Islet of Langerhans (tissue), 1 donor: Measurements from ENCODE around the gene SLC5A7.

ENCODE experiments used
- FAIRE-seq: peaks from one replicate; lab custom pipeline; 2011; peaks lifted over from hg19 to GRCh38; lab: Jason Lieb, UNC

The SLC5A7 gene

DNA sequence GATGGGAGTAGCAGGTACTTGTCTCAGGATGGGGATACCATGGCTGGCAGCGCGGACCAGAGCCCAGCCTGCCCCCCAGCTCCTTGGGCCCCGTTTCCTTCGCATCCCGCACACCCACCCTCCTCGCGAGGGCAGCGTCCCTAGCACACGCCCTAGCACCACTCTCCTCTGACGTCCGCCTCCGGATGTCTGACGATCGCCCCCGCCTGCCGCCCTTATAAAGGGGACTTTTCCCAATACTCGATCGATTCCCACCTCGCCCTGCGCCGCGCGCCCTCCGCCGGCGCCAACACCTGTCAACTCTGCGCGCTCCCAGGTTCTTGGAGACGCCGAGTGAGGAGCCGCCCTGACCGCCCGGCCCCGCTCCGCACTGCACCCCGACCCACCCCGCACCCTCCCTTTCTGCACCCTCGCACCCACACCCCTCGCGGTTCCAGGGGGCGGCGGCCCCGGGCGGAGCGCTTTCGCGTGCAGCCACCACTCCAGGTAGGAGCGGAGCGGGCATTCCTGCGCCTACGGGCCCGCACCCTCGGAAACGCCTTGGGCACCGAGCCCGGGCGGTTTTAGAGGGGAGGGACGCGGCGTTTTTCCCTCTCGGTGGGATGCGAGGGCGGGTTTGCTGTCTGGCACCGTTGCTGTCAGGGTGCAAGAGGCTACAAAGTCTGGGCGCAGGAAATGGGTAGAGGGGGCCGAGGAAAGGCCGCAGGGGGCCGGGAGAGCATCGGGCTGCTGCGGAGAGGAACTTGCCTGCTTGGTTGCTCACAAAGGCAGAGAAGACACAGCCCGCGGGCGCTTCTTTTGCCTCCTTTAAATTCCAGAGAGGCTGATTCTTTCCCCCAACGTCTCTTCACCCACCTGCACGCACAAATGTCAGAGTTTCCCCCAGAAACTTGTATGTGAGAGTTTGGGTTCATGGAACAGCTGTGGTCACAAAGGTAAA, at the start of gene SLC5A7:
Gene SLC5A7, plus strand, starts transcription at position 247 of the 940 bp plus-strand sequence. CDS start 1,632 bp downstream, outside the sequence.
- no peak for FAIRE-seq

GRCh38 chr2:107961395-107961794, 24.9 kb upstream of the SLC5A7 start:
- FAIRE-seq, result no peak

GRCh38 chr2:107964185-107964584, 22.1 kb upstream of the SLC5A7 start:
- FAIRE-seq, result no peak

- no peak for FAIRE-seq
Observed at GRCh38 chr2:107984707-107985106, 1.6 kb upstream of the SLC5A7 start.

DNA sequence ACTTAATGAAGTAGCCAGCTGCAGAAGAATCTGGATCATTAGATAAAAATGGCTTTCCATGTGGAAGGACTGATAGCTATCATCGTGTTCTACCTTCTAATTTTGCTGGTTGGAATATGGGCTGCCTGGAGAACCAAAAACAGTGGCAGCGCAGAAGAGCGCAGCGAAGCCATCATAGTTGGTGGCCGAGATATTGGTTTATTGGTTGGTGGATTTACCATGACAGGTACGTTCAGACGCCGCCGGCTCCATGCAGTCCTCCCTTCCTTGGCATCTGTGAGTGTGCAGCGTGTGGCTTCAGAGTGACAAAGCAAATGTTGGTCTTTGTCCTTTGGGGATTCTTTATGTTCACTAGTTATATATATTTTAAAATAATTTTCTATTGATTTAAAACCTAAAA, 1.8 kb downstream of the SLC5A7 start:
- FAIRE-seq, result no peak

DNA sequence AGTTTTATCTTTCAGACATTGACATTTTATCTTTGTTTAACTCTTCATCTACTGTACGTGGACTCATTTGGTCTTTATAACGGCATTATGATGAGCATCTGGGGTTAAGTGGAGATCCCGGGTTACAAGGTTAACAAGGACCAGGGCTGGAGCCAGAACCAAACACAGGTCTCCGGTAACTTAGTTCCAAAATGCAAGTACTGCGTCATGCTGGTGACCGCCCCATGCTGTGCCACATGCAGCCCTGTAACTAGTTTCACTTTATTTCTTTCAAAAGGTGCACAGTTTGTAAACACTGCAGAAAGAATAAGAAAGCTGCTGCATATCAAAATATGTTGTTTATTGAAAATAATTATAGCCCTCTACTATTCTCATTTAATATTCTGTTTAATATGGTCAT, 3.1 kb downstream of the SLC5A7 start:
- no peak for FAIRE-seq

- no peak for FAIRE-seq
Observed at GRCh38 chr2:107990718-107991117, 4.4 kb downstream of the SLC5A7 start.

- no peak for FAIRE-seq
Observed at GRCh38 chr2:107992069-107992468, 5.7 kb downstream of the SLC5A7 start.

GRCh38 chr2:107999158-107999557, 12.8 kb downstream of the SLC5A7 start:
- no peak for FAIRE-seq

- no peak for FAIRE-seq
Observed at GRCh38 chr2:108010912-108011591, 24.7 kb downstream of the SLC5A7 start.

- no peak for FAIRE-seq
Observed at GRCh38 chr2:108013305-108013704, 27.0 kb downstream of the SLC5A7 start.

GRCh38 chr2:108022628-108023027, 36.3 kb downstream of the SLC5A7 start:
- no peak for FAIRE-seq

DNA sequence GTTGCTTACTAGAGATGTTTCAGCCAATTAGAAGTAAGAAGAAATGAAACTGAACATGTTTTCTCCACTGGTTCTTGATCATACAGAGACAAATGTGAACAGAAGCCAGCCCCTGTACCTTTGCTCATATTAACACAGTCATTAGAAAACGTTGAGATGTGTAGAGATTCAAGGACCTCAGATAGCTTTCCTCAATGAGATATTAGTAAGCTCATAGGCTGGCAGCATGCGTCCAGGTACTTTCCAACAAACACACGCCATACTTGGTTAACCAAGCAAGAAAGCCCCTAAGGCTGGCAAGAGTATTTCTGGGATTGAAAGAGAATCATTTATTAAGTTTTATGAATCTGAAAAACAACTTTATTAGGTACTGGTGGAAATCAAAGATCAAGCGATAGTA, 37.5 kb downstream of the SLC5A7 start:
- FAIRE-seq, result no peak

GRCh38 chr2:108026092-108026794, 39.9 kb downstream of the SLC5A7 start:
- FAIRE-seq, result no peak

GRCh38 chr2:108029496-108029895, 43.2 kb downstream of the SLC5A7 start:
- FAIRE-seq, result no peak

GRCh38 chr2:108029912-108030311, 43.6 kb downstream of the SLC5A7 start:
- no peak for FAIRE-seq

DNA sequence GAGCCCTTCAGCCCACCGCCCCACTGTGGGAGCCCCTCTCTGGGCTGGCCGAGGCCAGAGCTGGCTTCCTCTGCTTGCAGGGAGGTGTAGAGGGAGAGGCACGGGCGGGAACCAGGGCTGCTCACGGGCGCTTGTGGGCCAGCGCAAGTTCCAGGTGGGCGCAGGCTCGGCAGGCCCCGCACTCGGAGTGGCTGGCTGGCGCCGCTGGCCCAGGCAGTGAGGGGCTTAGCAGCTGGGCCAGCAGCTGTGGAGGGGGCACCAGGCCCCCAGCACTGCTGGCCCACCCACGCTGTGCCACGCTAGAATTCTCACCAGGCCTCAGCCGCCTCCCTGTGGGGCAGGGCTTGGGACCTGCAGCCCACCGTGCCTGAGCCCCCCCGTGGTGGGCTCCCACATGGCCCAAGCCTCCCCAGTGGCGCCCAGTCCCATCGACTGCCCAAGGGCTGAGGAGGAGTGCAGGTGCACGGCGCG, 45.2 kb downstream of the SLC5A7 start:
- FAIRE-seq, result no peak

GRCh38 chr2:108034843-108035242, 48.5 kb downstream of the SLC5A7 start:
- FAIRE-seq, result no peak

DNA sequence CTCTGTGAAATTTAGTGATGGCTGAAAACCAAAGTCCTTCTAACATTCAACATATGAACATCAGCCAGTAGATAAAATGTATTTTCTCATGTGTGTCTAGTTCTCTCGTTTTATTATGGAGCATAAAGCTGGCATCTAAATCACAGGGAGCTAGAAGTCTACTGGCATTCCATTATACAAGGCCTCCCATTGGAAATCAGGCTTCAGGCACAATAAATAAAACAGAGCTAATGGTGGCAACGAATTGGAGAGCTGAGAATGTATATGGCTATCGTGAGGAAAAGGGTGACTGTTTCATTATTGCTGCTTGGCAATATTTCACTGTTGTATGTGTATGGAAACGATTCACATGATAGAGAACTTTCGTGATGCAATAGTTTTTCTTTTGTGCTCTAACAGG, 62.4 kb downstream of the SLC5A7 start:
- no peak for FAIRE-seq

DNA sequence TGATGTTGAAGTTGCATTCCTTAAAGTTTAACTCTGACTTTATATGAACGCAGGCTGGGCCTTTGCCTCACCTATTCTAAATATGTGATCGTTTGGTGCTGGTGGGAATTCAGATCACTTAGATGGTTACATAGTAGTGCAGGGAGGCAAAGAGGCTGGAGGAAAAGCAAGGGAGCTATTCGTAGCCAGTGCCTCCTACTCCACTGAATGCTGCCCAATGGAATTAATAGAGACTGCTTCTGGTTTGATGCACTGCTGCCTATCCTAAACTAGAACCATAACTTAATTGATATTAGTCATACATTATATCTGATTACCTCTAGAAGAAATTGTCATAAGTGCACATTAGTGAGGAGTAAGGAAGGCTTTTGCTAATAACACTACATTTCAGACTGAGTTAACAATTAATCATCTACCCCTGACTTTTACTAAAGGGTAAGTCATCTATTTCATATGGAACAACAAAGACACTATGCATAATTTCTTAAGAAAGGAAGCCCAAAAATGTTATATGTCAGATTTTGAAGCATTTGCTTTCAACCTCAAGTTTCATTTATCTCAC, 72.3 kb downstream of the SLC5A7 start:
- FAIRE-seq, result no peak

DNA sequence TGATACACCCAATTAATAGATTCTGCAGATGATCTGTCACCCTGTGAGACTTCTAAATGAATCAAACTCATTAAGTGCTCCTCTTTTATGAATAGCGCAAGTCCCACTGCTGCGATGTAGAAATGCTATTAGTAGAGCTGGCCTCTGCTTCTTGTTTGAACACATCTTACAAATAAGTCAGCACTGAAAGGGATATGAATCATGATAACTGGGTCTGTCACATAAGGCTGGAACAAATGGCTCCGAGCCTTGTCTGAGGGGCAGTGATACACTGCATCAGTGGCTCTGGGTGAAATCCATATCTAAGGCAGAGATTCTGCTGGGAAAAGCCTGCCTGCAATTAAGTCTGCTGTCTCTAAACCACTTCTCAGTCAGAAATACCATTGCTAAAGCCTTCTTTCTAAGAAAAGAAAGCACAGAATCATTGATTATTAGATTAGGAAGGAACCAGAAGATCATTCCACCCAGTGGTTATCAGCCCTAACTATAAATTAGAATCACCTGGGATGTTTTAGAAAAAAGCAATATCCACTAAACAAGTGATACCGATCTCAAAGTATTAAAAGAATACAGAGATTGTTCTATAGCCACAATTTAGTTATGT, 75.2 kb downstream of the SLC5A7 start:
- FAIRE-seq, result no peak
